Caki2 (cell line): ENCODE results near the gene GLIS1. TPM values are rescaled to one million over a fixed set of nuclear protein-coding genes. Genes with fewer than 3 reads are reported as not detected.

Source experiments
- DNase-seq: peaks from one replicate; pipeline ENCODE4 v3.0.0-alpha.2; 2015; ENCODE audit warnings: low read depth
- in situ Hi-C: cut with HindIII; loops from 2 replicates; pipeline ENCODE4 v1.10.0; 2016; ENCODE audit warnings: low sequenced_read_pairs, low pct_unique_long_range_greater_than_20kb, mixed read lengths
- total RNA-seq: library from RNA; depleted of rRNA; stranded (reverse); fragments of >200 nt; shearing (Covaris generic); gene quantifications from 2 replicates; pipeline ENCODE4 v1.2.3, GENCODE V29; 2014; ENCODE audit warnings: low replicate concordance

Gene GLIS1
- total RNA-seq, 1 experiment from 2014 or later: 0.03 TPM

GRCh38 chr1:53663529-53664300, 75.2 kb downstream of the GLIS1 start:
- DNase-seq: no peak
- in situ Hi-C loops: no loop called here

GRCh38 chr1:53662951-53663350, 76.0 kb downstream of the GLIS1 start:
- in situ Hi-C loops: no loop called here
- DNase-seq: no peak

GRCh38 chr1:53662169-53662568, 76.8 kb downstream of the GLIS1 start:
- no peak for DNase-seq
- in situ Hi-C loops: no loop called here

GRCh38 chr1:53661496-53661895, 77.5 kb downstream of the GLIS1 start:
- in situ Hi-C loops: no loop called here
- no peak for DNase-seq

GRCh38 chr1:53660666-53661065, 78.3 kb downstream of the GLIS1 start:
- in situ Hi-C loops: no loop called here
- no peak for DNase-seq

- in situ Hi-C loops: no loop called here
- no peak for DNase-seq
Observed at GRCh38 chr1:53659436-53659835, 79.5 kb downstream of the GLIS1 start.

GRCh38 chr1:53658489-53659230, 80.3 kb downstream of the GLIS1 start:
- no peak for DNase-seq
- in situ Hi-C loops: no loop called here

- in situ Hi-C loops: no loop called here
- DNase-seq: no peak
Observed at GRCh38 chr1:53657891-53658396, 81.0 kb downstream of the GLIS1 start.

GRCh38 chr1:53657531-53657805, 81.5 kb downstream of the GLIS1 start:
- no peak for DNase-seq
- in situ Hi-C loops: no loop called here

GRCh38 chr1:53656747-53657530, 82.0 kb downstream of the GLIS1 start:
- no peak for DNase-seq
- in situ Hi-C loops: no loop called here

- no peak for DNase-seq
- in situ Hi-C loops: no loop called here
Observed at GRCh38 chr1:53655931-53656746, 82.8 kb downstream of the GLIS1 start.

GRCh38 chr1:53654216-53655210, 84.5 kb downstream of the GLIS1 start:
- in situ Hi-C loops: no loop called here
- no peak for DNase-seq

GRCh38 chr1:53653631-53654030, 85.3 kb downstream of the GLIS1 start:
- no peak for DNase-seq
- in situ Hi-C loops: no loop called here

- in situ Hi-C loops: no loop called here
- DNase-seq: no peak
Observed at GRCh38 chr1:53653200-53653575, 85.8 kb downstream of the GLIS1 start.

GRCh38 chr1:53652441-53653199, 86.3 kb downstream of the GLIS1 start:
- in situ Hi-C loops: no loop called here

GRCh38 chr1:53651356-53651755, 87.6 kb downstream of the GLIS1 start:
- DNase-seq: no peak
- in situ Hi-C loops: no loop called here

More at GRCh38 chr1:53652441-53653199, 86.3 kb downstream of the GLIS1 start:
- no peak for DNase-seq
